Mucosa of rectum (tissue), 2 donors: ENCODE data around the gene PRPF4.
"Not testable (repeated sequence)": the region's sequence is repeated elsewhere in the genome, so short reads cannot be mapped to it uniquely, and the experiment has no call there.

ENCODE experiments used
- H3K27ac ChIP-seq, 2 donors: one replicate each; pipeline ENCODE4 v1.7.0; 2013; ENCODE audit warnings: inconsistent platforms in 2 of 2, low read depth in 2 of 2, low read length in 2 of 2
- H3K27me3 ChIP-seq, 2 donors: one replicate each; pipeline ENCODE4 v1.7.0; 2013; ENCODE audit warnings: low read length in 2 of 2; ENCODE audit not compliant: control insufficient read depth in 2 of 2, insufficient read depth in 2 of 2
- H3K36me3 ChIP-seq, 2 donors: one replicate each; pipeline ENCODE4 v1.7.0; 2013; ENCODE audit warnings: low read length in 2 of 2; ENCODE audit not compliant: control insufficient read depth in 2 of 2, insufficient read depth in 2 of 2
- H3K4me1 ChIP-seq, 2 donors: one replicate each; pipeline ENCODE4 v1.7.0; 2013; ENCODE audit warnings: low read length in 2 of 2, mild to moderate bottlenecking in 1 of 2; ENCODE audit not compliant: control insufficient read depth in 2 of 2, insufficient read depth in 2 of 2
- H3K4me3 ChIP-seq, 2 donors: one replicate each; pipeline ENCODE4 v1.7.0; 2013; ENCODE audit warnings: low read length in 2 of 2
- H3K9ac ChIP-seq, 2 donors: one replicate each; pipeline ENCODE4 v1.7.0; 2013; ENCODE audit warnings: low read length in 2 of 2, low read depth in 1 of 2, mild to moderate bottlenecking in 1 of 2
- H3K9me3 ChIP-seq, 2 donors: one replicate each; pipeline ENCODE4 v1.7.0; 2013; ENCODE audit warnings: low read length in 2 of 2; ENCODE audit not compliant: control insufficient read depth in 2 of 2
- donor health status: healthy.
- donor health status: Normal muscosa, but diverticular disease.

The PRPF4 gene

GRCh38 chr9:113275157-113276131, at the start of gene PRPF4, which contains the start of gene CDC26:
PRPF4 (plus strand) TSS chr9:113275658; CDS start chr9:113275744, 86 bp downstream.
CDC26 (minus strand) TSS chr9:113275572; CDS start chr9:113272507, 3,065 bp downstream.
- Histone ChIP-seq H3K4me1 (peaks cover 5 to 11% of the 10 kb centered on the region in 2 donors), H3K27me3 (no peaks in the 10 kb centered on the region), H3K27ac (peak within 1 kb of the TSS; percentile 91 to 95), H3K4me3 (peak within 1 kb of the TSS; percentile 99), H3K9ac (peak within 1 kb of the TSS; percentile 94 to 99), H3K9me3 (no peaks in the 10 kb centered on the region), H3K36me3 (peaks cover 36 to 49% of the 10 kb centered on the region in 2 donors)

GRCh38 chr9:113227436-113227835, 48.0 kb upstream of the PRPF4 start:
- H3K4me3 ChIP-seq: no peak overlapping the region
- no peaks in the 10 kb centered on the region for H3K9me3 ChIP-seq
- no peaks in the 10 kb centered on the region for H3K36me3 ChIP-seq
- H3K9ac ChIP-seq: no peak overlapping the region
- H3K27ac ChIP-seq: no peak overlapping the region
- H3K27me3 ChIP-seq: no peaks in the 10 kb centered on the region
- peaks cover 0 to 5% of the 10 kb centered on the region in 2 donors for H3K4me1 ChIP-seq

GRCh38 chr9:113228130-113228665, 47.3 kb upstream of the PRPF4 start:
- Histone ChIP-seq H3K9me3 (no peaks in the 10 kb centered on the region), H3K36me3 (no peaks in the 10 kb centered on the region), H3K27ac (no peak overlapping the region), H3K27me3 (no peaks in the 10 kb centered on the region), H3K4me3 (no peak overlapping the region), H3K4me1 (peaks cover 0 to 2% of the 10 kb centered on the region in 2 donors), H3K9ac (no peak overlapping the region)

GRCh38 chr9:113231701-113232100, 43.8 kb upstream of the PRPF4 start:
- Histone ChIP-seq H3K9ac (no peak overlapping the region), H3K27ac (no peak overlapping the region), H3K4me3 (no peak overlapping the region), H3K27me3 (no peaks in the 10 kb centered on the region), H3K9me3 (no peaks in the 10 kb centered on the region), H3K4me1 (peaks cover 0 to 6% of the 10 kb centered on the region in 2 donors), H3K36me3 (no peaks in the 10 kb centered on the region)

GRCh38 chr9:113235701-113236255, 39.7 kb upstream of the PRPF4 start:
- not testable (repeated sequence) for H3K9ac ChIP-seq, H3K27me3 ChIP-seq, H3K36me3 ChIP-seq, H3K9me3 ChIP-seq, H3K4me1 ChIP-seq, H3K4me3 ChIP-seq, H3K27ac ChIP-seq

- H3K4me1 ChIP-seq: peaks cover 0 to 6% of the 10 kb centered on the region in 2 donors
- no peaks in the 10 kb centered on the region for H3K9me3 ChIP-seq
- no peak overlapping the region for H3K9ac ChIP-seq
- no peaks in the 10 kb centered on the region for H3K36me3 ChIP-seq
- no peaks in the 10 kb centered on the region for H3K27me3 ChIP-seq
- H3K4me3 ChIP-seq: no peak overlapping the region
- H3K27ac ChIP-seq: no peak overlapping the region
Observed at GRCh38 chr9:113237026-113237425, 38.4 kb upstream of the PRPF4 start.

GRCh38 chr9:113238202-113238858, 37.1 kb upstream of the PRPF4 start:
- Histone ChIP-seq H3K9me3 (no peaks in the 10 kb centered on the region), H3K4me1 (peaks cover 0 to 3% of the 10 kb centered on the region in 2 donors), H3K27ac (no peak overlapping the region), H3K27me3 (no peaks in the 10 kb centered on the region), H3K9ac (no peak overlapping the region), H3K36me3 (no peaks in the 10 kb centered on the region), H3K4me3 (no peak overlapping the region)

- no peaks in the 10 kb centered on the region for H3K27me3 ChIP-seq
- H3K4me3 ChIP-seq: no peak overlapping the region
- H3K9me3 ChIP-seq: no peaks in the 10 kb centered on the region
- H3K9ac ChIP-seq: no peak overlapping the region
- H3K4me1 ChIP-seq: peaks cover 0 to under 1% of the 10 kb centered on the region in 2 donors
- H3K36me3 ChIP-seq: no peaks in the 10 kb centered on the region
- H3K27ac ChIP-seq: no peak overlapping the region
Observed at GRCh38 chr9:113238859-113239232, 36.6 kb upstream of the PRPF4 start.

- Histone ChIP-seq H3K27me3 (no peaks in the 10 kb centered on the region), H3K4me3 (no peak overlapping the region), H3K9me3 (no peaks in the 10 kb centered on the region), H3K9ac (no peak overlapping the region), H3K27ac (no peak overlapping the region), H3K4me1 (no peaks in the 10 kb centered on the region), H3K36me3 (no peaks in the 10 kb centered on the region)
Observed at GRCh38 chr9:113241161-113241560, 34.3 kb upstream of the PRPF4 start.

- no peak overlapping the region for H3K27ac ChIP-seq
- H3K4me3 ChIP-seq: no peak overlapping the region
- no peaks in the 10 kb centered on the region for H3K36me3 ChIP-seq
- H3K9me3 ChIP-seq: no peaks in the 10 kb centered on the region
- no peaks in the 10 kb centered on the region for H3K27me3 ChIP-seq
- H3K4me1 ChIP-seq: no peaks in the 10 kb centered on the region
- no peak overlapping the region for H3K9ac ChIP-seq
Observed at GRCh38 chr9:113244556-113244955, 30.9 kb upstream of the PRPF4 start.
